ENCODE measurements around the gene ONECUT3. TPM values are rescaled to one million over a fixed set of nuclear protein-coding genes. Genes with fewer than 3 reads are reported as not detected.

The ONECUT3 gene
- total RNA-seq, 1 donor from 2014 or later: 41.9 TPM

GRCh38 chr19:1719519-1719918, 33.8 kb upstream of the ONECUT3 start:
- H3K4me1 Mint-ChIP-seq (ENCODE audit: low read depth): peaks cover 17% of the 10 kb centered on the region
- no peak for DNase-seq (ENCODE audit: low spot score, unreplicated experiment)
- H3K27ac Mint-ChIP-seq: peak overlapping the region; percentile 62
- H3K9me3 Mint-ChIP-seq (ENCODE audit: low read depth): no peaks in the 10 kb centered on the region
- no peak for TF ChIP-seq CTCF (IDR thresholded peaks at IDR 0.05; ENCODE audit: unreplicated experiment)
- H3K36me3 Mint-ChIP-seq (ENCODE audit: insufficient read depth): no peaks in the 10 kb centered on the region
- peaks cover 12% of the 10 kb centered on the region for H3K27me3 Mint-ChIP-seq
- H3K4me3 Mint-ChIP-seq (ENCODE audit: low read depth): no peak overlapping the region

GRCh38 chr19:1720237-1720636, 33.1 kb upstream of the ONECUT3 start:
- Mint-ChIP-seq H3K4me3 (ENCODE audit: low read depth) (peak overlapping the region; percentile 41), H3K9me3 (ENCODE audit: low read depth) (no peaks in the 10 kb centered on the region), H3K27me3 (peaks cover 12% of the 10 kb centered on the region), H3K36me3 (ENCODE audit: insufficient read depth) (no peaks in the 10 kb centered on the region), H3K4me1 (ENCODE audit: low read depth) (peaks cover 17% of the 10 kb centered on the region), H3K27ac (no peak overlapping the region)
- no peak for TF ChIP-seq CTCF (IDR thresholded peaks at IDR 0.05; ENCODE audit: unreplicated experiment)
- no peak for DNase-seq (ENCODE audit: low spot score, unreplicated experiment)

- no peaks in the 10 kb centered on the region for H3K9me3 Mint-ChIP-seq (ENCODE audit: low read depth)
- peaks cover 14% of the 10 kb centered on the region for H3K27me3 Mint-ChIP-seq
- H3K36me3 Mint-ChIP-seq (ENCODE audit: insufficient read depth): no peaks in the 10 kb centered on the region
- peaks cover 6% of the 10 kb centered on the region for H3K4me1 Mint-ChIP-seq (ENCODE audit: low read depth)
- H3K4me3 Mint-ChIP-seq (ENCODE audit: low read depth): peak overlapping the region; percentile 65
- H3K27ac Mint-ChIP-seq: no peak overlapping the region
- TF ChIP-seq CTCF (IDR thresholded peaks at IDR 0.05; ENCODE audit: unreplicated experiment): no peak
- DNase-seq (ENCODE audit: low spot score, unreplicated experiment): peak; percentile 86
These were observed 27.9 kb upstream of the ONECUT3 start for GRCh38 chr19:1725100-1726064.

GRCh38 chr19:1728816-1729567, 24.3 kb upstream of the ONECUT3 start:
- no peaks in the 10 kb centered on the region for H3K9me3 Mint-ChIP-seq (ENCODE audit: low read depth)
- no peak for TF ChIP-seq CTCF (IDR thresholded peaks at IDR 0.05; ENCODE audit: unreplicated experiment)
- H3K27ac Mint-ChIP-seq: no peak overlapping the region
- peaks cover 24% of the 10 kb centered on the region for H3K27me3 Mint-ChIP-seq
- H3K4me1 Mint-ChIP-seq (ENCODE audit: low read depth): peaks cover 2% of the 10 kb centered on the region
- no peak overlapping the region for H3K4me3 Mint-ChIP-seq (ENCODE audit: low read depth)
- no peaks in the 10 kb centered on the region for H3K36me3 Mint-ChIP-seq (ENCODE audit: insufficient read depth)
- DNase-seq (ENCODE audit: low spot score, unreplicated experiment): no peak

GRCh38 chr19:1729568-1729925, 23.8 kb upstream of the ONECUT3 start:
- no peak for DNase-seq (ENCODE audit: low spot score, unreplicated experiment)
- no peaks in the 10 kb centered on the region for H3K36me3 Mint-ChIP-seq (ENCODE audit: insufficient read depth)
- no peak overlapping the region for H3K4me3 Mint-ChIP-seq (ENCODE audit: low read depth)
- no peaks in the 10 kb centered on the region for H3K9me3 Mint-ChIP-seq (ENCODE audit: low read depth)
- no peak for TF ChIP-seq CTCF (IDR thresholded peaks at IDR 0.05; ENCODE audit: unreplicated experiment)
- H3K27me3 Mint-ChIP-seq: peaks cover 28% of the 10 kb centered on the region
- H3K27ac Mint-ChIP-seq: no peak overlapping the region
- peaks cover 2% of the 10 kb centered on the region for H3K4me1 Mint-ChIP-seq (ENCODE audit: low read depth)
